Common myeloid progenitor, CD34-positive (primary cell): ENCODE measurements around the gene PICALM.

ENCODE experiments used
- CTCF ChIA-PET: fragments of 350-600 bp; sonication (Branson Sonifier 250); formaldehyde crosslinking; loops from one replicate; lab custom pipeline; 2021; ENCODE audit warnings: antibody characterized with exemption; lab: Charles Lee
- POLR2A ChIA-PET: fragments of 350-600 bp; sonication (Branson Sonifier 250); formaldehyde crosslinking; loops from one replicate; lab custom pipeline; 2021; ENCODE audit warnings: antibody characterized with exemption; lab: Charles Lee
- DNase-seq, 3 donors: peaks; one replicate each; pipeline versions ENCODE4 v3.0.0 to v3.0.0-alpha.2; 2013
- H3K27ac ChIP-seq, 2 experiments: 1 replicate in 1 of 2; 2 replicates in 1 of 2; pipeline ENCODE4 v1.7.0; 2013; ENCODE audit warnings: inconsistent platforms in 2 of 2, low read length in 2 of 2, mild to moderate bottlenecking in 2 of 2, low read depth in 1 of 2, moderate library complexity in 1 of 2; ENCODE audit not compliant: severe bottlenecking in 2 of 2, insufficient read depth in 1 of 2, poor library complexity in 1 of 2
- H3K27me3 ChIP-seq, 5 experiments: replicated peaks in 2 of 5; 1 replicate in 3 of 5; 2 replicates in 2 of 5; pipeline versions ENCODE4 v1.6.1 to v1.7.0; 2013; ENCODE audit warnings: low read length in 4 of 5, mild to moderate bottlenecking in 2 of 5, moderate library complexity in 2 of 5, inconsistent platforms in 1 of 5; ENCODE audit not compliant: insufficient read depth in 5 of 5, control insufficient read depth in 4 of 5
- H3K36me3 ChIP-seq, 4 experiments: 1 replicate in 2 of 4; 2 replicates in 2 of 4; pipeline versions ENCODE4 v1.6.1 to v1.7.0; 2013; ENCODE audit warnings: low read length in 3 of 4, control low read depth in 1 of 4, mild to moderate bottlenecking in 1 of 4; ENCODE audit not compliant: control insufficient read depth in 4 of 4, insufficient read depth in 4 of 4
- H3K4me1 ChIP-seq, 4 experiments: 1 replicate in 3 of 4; 2 replicates in 1 of 4; pipeline versions ENCODE4 v1.6.1 to v1.7.1; 2013; ENCODE audit warnings: low read length in 3 of 4, mild to moderate bottlenecking in 3 of 4, control low read depth in 1 of 4, inconsistent platforms in 1 of 4, moderate library complexity in 1 of 4; ENCODE audit not compliant: control insufficient read depth in 4 of 4, insufficient read depth in 4 of 4; ENCODE audit errors: control extremely low read depth in 1 of 4
- H3K4me3 ChIP-seq, 7 experiments: 1 replicate in 4 of 7; 2 replicates in 3 of 7; pipeline versions ENCODE4 v1.5.1 to v1.7.0; 2013; ENCODE audit warnings: mild to moderate bottlenecking in 7 of 7, low read length in 6 of 7, moderate library complexity in 6 of 7, inconsistent platforms in 2 of 7, low read depth in 2 of 7, control low read depth in 1 of 7; ENCODE audit not compliant: insufficient read depth in 4 of 7, control insufficient read depth in 1 of 7; ENCODE audit errors: extremely low read depth in 1 of 7
- H3K9me3 ChIP-seq, 5 experiments: 1 replicate in 4 of 5; 2 replicates in 1 of 5; pipeline versions ENCODE4 v1.6.1 to v1.7.1; 2013; ENCODE audit warnings: low read length in 4 of 5, mild to moderate bottlenecking in 2 of 5, inconsistent platforms in 1 of 5, low read depth in 1 of 5, moderate library complexity in 1 of 5; ENCODE audit not compliant: control insufficient read depth in 4 of 5, insufficient read depth in 2 of 5; ENCODE audit errors: control extremely low read depth in 1 of 5
- WGBS: methylation state at CpG from one replicate; pipeline ENCODE4 v1.1.5; 2013; ENCODE audit not compliant: insufficient coverage; 5-methylcytosine and 5-hydroxymethylcytosine counted together

PICALM gene

DNA sequence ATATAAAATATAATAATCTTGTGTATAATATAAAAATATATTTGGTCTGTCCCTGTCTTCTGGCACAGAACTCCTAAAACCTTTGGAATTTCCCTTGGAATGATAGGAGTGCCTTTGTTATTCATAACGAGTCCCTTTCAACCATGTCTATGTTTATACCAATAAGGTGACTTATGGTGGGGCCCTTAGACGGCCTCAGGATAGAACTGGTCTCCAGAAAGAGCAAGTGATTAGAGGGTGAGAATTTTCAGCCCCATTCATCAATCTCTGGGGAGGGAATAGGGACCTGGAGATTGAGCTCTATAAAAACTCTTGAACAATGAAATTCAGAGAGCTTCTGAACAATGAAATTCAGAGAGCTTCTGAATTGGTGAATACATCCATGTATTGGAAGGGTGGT, 18.4 kb upstream of the PICALM start:
- H3K4me3 ChIP-seq = no peak overlapping the region
- DNase-seq = no peak
- WGBS = 100% methylated on average over 2 of the region's 2 CpGs
- no peaks in the 10 kb centered on the region for H3K4me1 ChIP-seq
- no peak overlapping the region for H3K27ac ChIP-seq
- CTCF ChIA-PET = no interaction called here
- no peaks in the 10 kb centered on the region for H3K27me3 ChIP-seq
- POLR2A ChIA-PET = no interaction called here
- H3K9me3 ChIP-seq = no peaks in the 10 kb centered on the region
- no peaks in the 10 kb centered on the region for H3K36me3 ChIP-seq

DNA sequence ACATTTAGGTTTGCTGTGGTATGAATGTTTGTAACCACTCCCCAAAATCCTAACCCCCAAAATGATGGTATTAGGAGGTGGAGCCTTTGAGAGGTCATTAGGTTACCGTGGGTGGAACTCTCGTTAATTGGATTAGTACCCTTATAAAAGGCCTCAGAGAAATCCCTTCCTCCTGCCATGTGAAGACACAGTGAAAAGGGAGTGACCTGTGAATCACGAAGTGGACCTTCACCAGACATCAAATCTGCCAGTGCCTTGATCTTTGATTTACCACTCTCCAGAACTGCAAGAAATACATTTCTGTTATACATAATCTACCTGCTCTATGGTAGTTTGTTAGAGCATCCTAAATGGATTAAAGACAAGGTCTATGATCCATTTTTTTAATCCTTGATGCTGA, 12.6 kb upstream of the PICALM start:
- H3K4me3 ChIP-seq = no peak overlapping the region
- H3K27ac ChIP-seq = no peak overlapping the region
- no peaks in the 10 kb centered on the region for H3K36me3 ChIP-seq
- ChIA-PET POLR2A (no interaction called here), CTCF (no interaction called here)
- no peaks in the 10 kb centered on the region for H3K4me1 ChIP-seq
- no peaks in the 10 kb centered on the region for H3K27me3 ChIP-seq
- DNase-seq = no peak
- H3K9me3 ChIP-seq = no peaks in the 10 kb centered on the region
- 100% methylated on average over 2 of the region's 3 CpGs for WGBS

DNA sequence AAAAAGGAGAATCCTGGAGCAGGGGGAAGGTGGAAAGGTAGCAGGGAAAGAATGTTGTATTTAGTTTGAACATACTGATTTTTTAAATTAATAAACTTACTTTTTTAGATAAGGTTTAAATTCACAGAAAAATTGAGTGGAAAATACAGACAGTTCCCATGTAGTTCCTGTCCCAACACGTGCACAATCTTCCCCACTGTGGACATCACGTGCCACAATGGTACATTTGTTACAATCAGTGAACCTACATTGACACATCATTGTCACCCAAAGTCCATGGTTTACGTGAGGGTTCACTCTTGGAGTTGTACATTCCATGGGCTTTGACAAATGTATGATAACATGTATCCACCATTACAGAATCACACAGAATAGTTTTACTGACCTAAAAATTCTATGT, 10.5 kb upstream of the PICALM start:
- ChIA-PET CTCF (no interaction called here), POLR2A (no interaction called here)
- Histone ChIP-seq H3K4me1 (no peaks in the 10 kb centered on the region), H3K27me3 (no peaks in the 10 kb centered on the region), H3K4me3 (no peak overlapping the region), H3K27ac (no peak overlapping the region), H3K9me3 (no peaks in the 10 kb centered on the region), H3K36me3 (no peaks in the 10 kb centered on the region)
- 100% methylated on average over 2 of the region's 3 CpGs for WGBS
- DNase-seq = no peak

DNA sequence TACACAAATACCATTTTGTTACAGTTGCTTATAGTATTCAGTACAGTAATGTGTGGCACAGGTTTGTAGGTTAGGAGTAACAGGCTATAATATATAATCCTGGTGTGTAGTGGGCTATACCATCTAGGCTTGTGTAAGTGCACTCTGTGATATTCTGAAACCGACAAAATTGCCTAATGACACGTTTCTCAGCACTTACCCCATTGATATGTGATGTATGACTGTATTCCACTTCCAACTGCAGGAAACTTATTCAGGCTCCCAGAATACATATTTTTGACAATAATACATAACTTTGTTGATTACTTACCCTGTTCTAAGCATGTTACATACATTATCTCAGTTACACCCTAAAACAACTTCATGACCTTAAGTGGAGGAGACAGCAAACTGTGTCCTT, 5.1 kb upstream of the PICALM start:
- no peaks in the 10 kb centered on the region for H3K9me3 ChIP-seq
- H3K4me1 ChIP-seq = peaks cover 7 to 15% (median 14%) of the 10 kb centered on the region in 4 experiments
- ChIA-PET POLR2A (no interaction called here), CTCF (no interaction called here)
- no peak overlapping the region for H3K4me3 ChIP-seq
- no peak overlapping the region for H3K27ac ChIP-seq
- DNase-seq = no peak
- H3K36me3 ChIP-seq = no peaks in the 10 kb centered on the region
- no CpG with 5 or more reads among the region's 2 CpGs for WGBS
- H3K27me3 ChIP-seq = no peaks in the 10 kb centered on the region

DNA sequence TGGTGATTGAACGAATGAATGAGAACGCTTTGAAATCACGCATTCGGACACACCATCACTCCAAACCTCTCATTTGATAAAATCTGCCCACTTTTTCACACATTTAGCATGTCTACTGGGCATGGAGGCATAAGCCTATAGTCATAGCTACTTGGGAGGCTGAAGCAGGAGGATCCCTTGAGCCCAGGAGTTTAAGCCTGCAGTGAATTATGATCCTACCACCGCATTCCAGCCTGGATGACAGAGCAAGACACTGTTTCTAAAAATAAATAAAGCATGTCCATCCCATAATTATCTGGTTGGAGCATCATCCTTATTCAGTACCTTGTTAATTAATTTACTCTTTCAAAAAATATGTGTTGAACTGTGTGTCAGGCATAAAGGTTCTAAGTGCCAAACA, 3.3 kb upstream of the PICALM start:
- H3K27me3 ChIP-seq = no peaks in the 10 kb centered on the region
- CTCF ChIA-PET = no interaction called here
- DNase-seq = no peak
- H3K9me3 ChIP-seq = no peaks in the 10 kb centered on the region
- WGBS = 100% methylated on average over 1 of the region's 5 CpGs
- POLR2A ChIA-PET = no interaction called here
- no peak overlapping the region for H3K27ac ChIP-seq
- H3K36me3 ChIP-seq = no peaks in the 10 kb centered on the region
- H3K4me3 ChIP-seq = no peak overlapping the region
- peaks cover 7 to 15% (median 14%) of the 10 kb centered on the region in 4 experiments for H3K4me1 ChIP-seq

DNA sequence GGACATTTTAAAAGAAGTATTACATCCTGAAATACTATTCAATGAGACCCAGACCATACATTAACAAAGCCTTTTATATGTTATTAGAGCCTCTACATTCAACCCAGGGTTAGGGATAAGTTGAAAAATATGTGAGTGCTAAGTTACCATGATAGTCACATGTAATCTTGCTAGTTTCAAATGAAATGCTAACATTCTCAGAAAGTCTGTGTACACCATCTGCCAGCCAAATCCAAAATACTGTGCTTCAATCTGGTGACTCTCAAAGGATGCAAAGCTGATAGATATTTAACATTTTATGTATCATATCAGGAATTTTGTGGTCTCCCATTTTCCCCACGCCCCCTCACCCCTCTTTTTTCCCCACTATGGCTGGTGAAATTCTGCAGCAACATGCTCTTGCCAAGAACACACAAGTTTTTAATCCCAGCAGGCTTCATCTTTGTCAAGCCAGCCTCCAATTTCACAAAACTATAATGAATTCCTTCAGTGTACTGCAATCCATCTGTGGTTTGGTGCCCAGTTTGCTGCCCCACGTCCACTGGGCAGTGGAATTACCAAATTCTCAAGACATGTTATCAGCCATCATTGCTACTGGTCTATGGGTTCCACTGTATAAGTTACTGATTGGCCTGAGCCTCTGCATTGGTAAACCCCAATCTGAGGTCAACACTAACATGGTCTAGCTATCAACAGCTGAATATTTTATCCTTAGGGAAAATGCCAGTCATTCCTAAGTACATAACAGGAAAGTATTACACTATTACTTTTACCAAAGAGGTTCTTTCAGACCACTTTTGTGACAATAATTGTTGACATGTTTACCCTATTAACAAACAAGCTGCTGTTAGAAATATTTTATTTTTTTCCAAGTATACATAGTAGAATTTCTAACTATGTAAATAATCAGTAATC, 1.5 kb upstream of the PICALM start:
- no peaks in the 10 kb centered on the region for H3K9me3 ChIP-seq
- 82% methylated on average over 2 of the region's 2 CpGs for WGBS
- CTCF ChIA-PET = interaction anchor here (1.0 to 2.5 kb wide), 12 partner anchors 16 to 181 kb away, joined by 3 to 7 read pairs (median 4); no protein-coding TSS in a partner anchor
- H3K36me3 ChIP-seq = no peaks in the 10 kb centered on the region
- no peak for DNase-seq
- H3K27me3 ChIP-seq = no peaks in the 10 kb centered on the region
- peak overlapping the region in 1 of 2 experiments; percentile 96 for H3K27ac ChIP-seq
- peak overlapping the region in 3 of 7 experiments; percentile 49 to 56 (median 55) for H3K4me3 ChIP-seq
- H3K4me1 ChIP-seq = peaks cover 14 to 27% (median 19%) of the 10 kb centered on the region in 4 experiments
- POLR2A ChIA-PET = interaction anchor here (0.8 to 0.9 kb wide), 2 partner anchors 123 to 132 kb away, joined by 3 read pairs; no protein-coding TSS in a partner anchor
